DMS79 (cell line): ENCODE measurements around the gene SPINK8.

Experiments
- DNase-seq: peaks from one replicate; lab custom pipeline; 2025; lab: John Stamatoyannopoulos, UW

SPINK8 gene

GRCh38 chr3:48320996-48321395 is 12.5 kb downstream of the SPINK8 start:
- DNase-seq = no peak

GRCh38 chr3:48318713-48319468 is 14.6 kb downstream of the SPINK8 start:
- DNase-seq = no peak

- no peak for DNase-seq
Observed at GRCh38 chr3:48314542-48314941, 18.9 kb downstream of the SPINK8 start.

GRCh38 chr3:48306860-48307530 is 26.5 kb downstream of the SPINK8 start:
- no peak for DNase-seq

GRCh38 chr3:48306290-48306689 is 27.2 kb downstream of the SPINK8 start:
- no peak for DNase-seq

GRCh38 chr3:48305396-48305795 is 28.1 kb downstream of the SPINK8 start:
- no peak for DNase-seq

- no peak for DNase-seq
Observed at GRCh38 chr3:48303021-48303420, 30.4 kb downstream of the SPINK8 start.

GRCh38 chr3:48301800-48302166 is 31.7 kb downstream of the SPINK8 start:
- no peak for DNase-seq

GRCh38 chr3:48301020-48301799 is 32.3 kb downstream of the SPINK8 start, which contains the start of gene NME6:
Gene NME6 (minus strand): TSS chr3:48301367.
- peak; percentile 38 for DNase-seq

GRCh38 chr3:48299746-48300712 is 33.4 kb downstream of the SPINK8 start:
- DNase-seq = no peak

- no peak for DNase-seq
Observed at GRCh38 chr3:48297111-48297810, 36.2 kb downstream of the SPINK8 start.

- DNase-seq = no peak
Observed at GRCh38 chr3:48296699-48297098, 36.8 kb downstream of the SPINK8 start.

GRCh38 chr3:48294611-48295263 is 38.7 kb downstream of the SPINK8 start:
- DNase-seq = no peak

GRCh38 chr3:48289659-48290058 is 43.8 kb downstream of the SPINK8 start:
- no peak for DNase-seq

- no peak for DNase-seq
Observed at GRCh38 chr3:48287034-48287433, 46.4 kb downstream of the SPINK8 start.

GRCh38 chr3:48286308-48286707 is 47.2 kb downstream of the SPINK8 start:
- DNase-seq = no peak

GRCh38 chr3:48285675-48286074 is 47.8 kb downstream of the SPINK8 start:
- DNase-seq = no peak

GRCh38 chr3:48285132-48285531 is 48.3 kb downstream of the SPINK8 start:
- no peak for DNase-seq

- no peak for DNase-seq
Observed at GRCh38 chr3:48280881-48281280, 52.6 kb downstream of the SPINK8 start.

- DNase-seq = no peak
Observed at GRCh38 chr3:48278884-48279559, 54.4 kb downstream of the SPINK8 start.
